Fibroblast of lung (primary cell): Measurements from ENCODE around the gene EEF1B2. TPM values are rescaled to one million over a fixed set of nuclear protein-coding genes. Genes with fewer than 3 reads are reported as not detected.

ENCODE experiments used
- DNase-seq, 2 donors: peaks; one replicate each; pipeline versions ENCODE4 v3.0.0 to v3.0.0-alpha.2; 2010; ENCODE audit warnings: low read depth in 2 of 2
- H2AFZ ChIP-seq: 2 replicates; pipeline ENCODE4 v1.5.1; 2012; ENCODE audit warnings: low read length, control low read depth, inconsistent platforms
- H3K27ac ChIP-seq: 2 replicates; pipeline ENCODE4 v1.5.1; 2011; ENCODE audit warnings: low read length, control low read depth; ENCODE audit not compliant: insufficient read depth
- H3K27me3 ChIP-seq: 2 replicates; pipeline ENCODE4 v1.5.1; 2011; ENCODE audit warnings: mild to moderate bottlenecking, low read length; ENCODE audit not compliant: control insufficient read depth, insufficient read depth
- H3K36me3 ChIP-seq: 2 replicates; pipeline ENCODE4 v1.5.1; 2011; ENCODE audit warnings: low read length; ENCODE audit not compliant: control insufficient read depth, insufficient read depth
- H3K4me1 ChIP-seq: 2 replicates; pipeline ENCODE4 v1.5.1; 2011; ENCODE audit warnings: low read length; ENCODE audit not compliant: control insufficient read depth, insufficient read depth; ENCODE audit errors: extremely low read depth
- H3K4me2 ChIP-seq: 2 replicates; pipeline ENCODE4 v1.5.1; 2011; ENCODE audit warnings: low read length, control low read depth; ENCODE audit not compliant: insufficient read depth; ENCODE audit errors: extremely low read depth
- H3K4me3 ChIP-seq, 4 experiments: fragments of 200-600 bp in 1 of 4; sonication (generic) in 1 of 4; replicated peaks in 1 of 4; 2 replicates each; pipeline ENCODE4 v1.5.1; 2011 to 2016; ENCODE audit warnings: low read length in 4 of 4, low read depth in 3 of 4, mild to moderate bottlenecking in 3 of 4, control low read depth in 2 of 4, inconsistent platforms in 1 of 4, mixed read lengths in 1 of 4; ENCODE audit not compliant: insufficient read depth in 1 of 4; ENCODE audit errors: control extremely low read depth in 1 of 4
- H3K79me2 ChIP-seq: 2 replicates; pipeline ENCODE4 v1.5.1; 2012; ENCODE audit warnings: mild to moderate bottlenecking, low read length, inconsistent platforms; ENCODE audit not compliant: control insufficient read depth, insufficient read depth
- H3K9ac ChIP-seq: 2 replicates; pipeline ENCODE4 v1.5.1; 2011; ENCODE audit warnings: mild to moderate bottlenecking, low read length, control low read depth; ENCODE audit not compliant: insufficient read depth
- H3K9me3 ChIP-seq: 2 replicates; pipeline ENCODE4 v1.5.1; 2012; ENCODE audit warnings: low read depth, low read length; ENCODE audit not compliant: control insufficient read depth, insufficient read depth
- H4K20me1 ChIP-seq: 2 replicates; pipeline ENCODE4 v1.5.1; 2011; ENCODE audit warnings: low read length; ENCODE audit not compliant: control insufficient read depth, insufficient read depth; ENCODE audit errors: extremely low read depth
- CTCF ChIP-seq, 2 donors: IDR thresholded peaks in 1 of 2; conservative IDR thresholded peaks in 1 of 2; 1 replicate in 1 of 2; 2 replicates in 1 of 2; pipeline ENCODE4 v1.5.1; 2011 to 2012; ENCODE audit warnings: low read length in 2 of 2, control low read depth in 1 of 2, inconsistent platforms in 1 of 2, low read depth in 1 of 2, mild to moderate bottlenecking in 1 of 2
- EZH2 ChIP-seq: IDR thresholded peaks from 2 replicates; pipeline ENCODE4 v1.5.1; 2012; ENCODE audit warnings: low read length, control low read depth, mild to moderate bottlenecking; ENCODE audit errors: missing control alignments
- polyA plus RNA-seq, 2 donors: library from polyadenylated mRNA; depleted of rRNA in 1 of 2; stranded (reverse) in 1 of 2; unstranded in 1 of 2; fragments of >200 nt; gene quantifications; 2 replicates each; pipeline ENCODE4 v1.2.1, GENCODE V29; 2011 to 2012; ENCODE audit warnings: missing spikeins in 1 of 2
- total RNA-seq: library from RNA; depleted of rRNA; stranded (reverse); fragments of >200 nt; gene quantifications from 2 replicates; pipeline ENCODE4 v1.2.1, GENCODE V29; 2014

The EEF1B2 gene
- total and polyA plus RNA-seq, 2 donors (not counting 1 experiment from before 2014, with no cell fraction given) = 439 to 984 TPM

DNA sequence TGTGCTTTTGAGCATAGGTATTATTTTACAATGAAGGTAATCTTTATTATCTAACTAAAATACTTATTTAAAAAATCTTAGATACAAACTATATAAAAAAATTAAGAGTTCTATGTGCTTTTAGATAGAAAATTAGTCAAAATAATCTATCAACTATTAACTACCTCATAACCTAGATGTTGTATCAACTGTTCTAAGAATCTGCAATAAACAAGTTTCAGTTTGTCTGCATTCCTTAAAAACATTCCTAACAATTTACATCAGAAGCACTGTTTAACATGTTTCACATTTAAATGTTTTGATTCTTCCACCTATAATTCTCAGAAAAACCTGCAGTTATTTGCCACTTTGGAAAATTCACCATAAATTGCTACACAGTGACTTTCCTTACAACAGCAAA lies 33.8 kb upstream of the EEF1B2 start:
- Histone ChIP-seq H3K4me3 (no peak overlapping the region), H3K27me3 (no peaks in the 10 kb centered on the region), H3K27ac (no peak overlapping the region), H3K4me1 (no peaks in the 10 kb centered on the region), H3K9me3 (no peaks in the 10 kb centered on the region), H3K9ac (no peak overlapping the region), H3K4me2 (no peak overlapping the region), H3K79me2 (no peaks in the 10 kb centered on the region), H2AFZ (no peak overlapping the region), H4K20me1 (no peaks in the 10 kb centered on the region), H3K36me3 (peaks cover 6% of the 10 kb centered on the region)
- DNase-seq = no peak
- TF ChIP-seq CTCF (conservative IDR thresholded peaks at IDR 0.05 in 1 of 2, IDR thresholded peaks at IDR 0.05 in 1 of 2; ENCODE audit: low read depth in 1 of 2, low read length in 2 of 2) = no peak
- TF ChIP-seq EZH2 = no peak

DNA sequence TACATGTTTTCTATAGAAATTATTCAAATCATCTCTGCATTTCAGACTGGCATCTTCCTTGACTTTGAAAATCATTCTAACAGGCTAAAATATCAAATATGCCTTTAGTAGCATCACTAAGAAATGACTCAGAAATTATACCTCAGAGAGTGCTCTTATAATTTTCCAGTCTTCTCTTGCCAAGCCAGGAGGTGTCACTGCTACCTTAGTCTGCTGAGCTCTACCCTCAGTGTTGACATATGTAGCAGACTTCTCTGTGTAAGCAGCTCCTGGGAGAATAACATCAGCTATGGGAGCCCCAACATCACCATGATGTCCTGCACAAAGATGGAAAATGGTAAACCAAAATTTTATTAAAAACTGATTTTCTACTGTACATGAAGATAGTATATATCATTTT lies 32.0 kb upstream of the EEF1B2 start:
- Histone ChIP-seq H3K9ac (no peak overlapping the region), H3K27me3 (no peaks in the 10 kb centered on the region), H3K36me3 (peaks cover 6% of the 10 kb centered on the region), H4K20me1 (no peaks in the 10 kb centered on the region), H3K9me3 (no peaks in the 10 kb centered on the region), H3K4me1 (no peaks in the 10 kb centered on the region), H3K27ac (no peak overlapping the region), H2AFZ (no peak overlapping the region), H3K79me2 (no peaks in the 10 kb centered on the region), H3K4me2 (no peak overlapping the region), H3K4me3 (no peak overlapping the region)
- TF ChIP-seq CTCF (conservative IDR thresholded peaks at IDR 0.05 in 1 of 2, IDR thresholded peaks at IDR 0.05 in 1 of 2; ENCODE audit: low read depth in 1 of 2, low read length in 2 of 2) (no peak), EZH2 (no peak)
- DNase-seq = no peak

DNA sequence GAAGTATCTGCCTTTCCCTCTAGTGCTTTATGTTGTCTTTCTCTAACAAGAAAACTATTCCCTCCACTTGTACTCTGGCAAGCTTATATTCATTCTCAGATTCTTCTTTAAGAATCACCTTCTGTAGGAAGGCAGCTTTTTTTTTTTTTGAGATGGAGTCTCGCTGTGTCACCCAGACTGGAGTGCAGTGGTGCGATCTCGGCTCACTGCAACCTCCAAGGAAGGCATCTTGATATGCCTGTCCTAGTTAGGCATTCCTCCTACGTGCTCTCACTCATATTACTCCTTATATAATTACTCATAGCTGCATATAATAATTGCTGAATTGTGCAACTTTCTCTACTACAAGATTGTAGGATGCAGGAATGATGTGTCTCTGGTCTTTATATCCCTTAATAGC lies 16.2 kb upstream of the EEF1B2 start:
- no peaks in the 10 kb centered on the region for H3K9me3 ChIP-seq
- no peak overlapping the region for H3K27ac ChIP-seq
- no peak overlapping the region for H3K9ac ChIP-seq
- no peaks in the 10 kb centered on the region for H3K27me3 ChIP-seq
- peaks cover 10% of the 10 kb centered on the region for H3K36me3 ChIP-seq
- H2AFZ ChIP-seq = no peak overlapping the region
- TF ChIP-seq CTCF (conservative IDR thresholded peaks at IDR 0.05 in 1 of 2, IDR thresholded peaks at IDR 0.05 in 1 of 2; ENCODE audit: low read depth in 1 of 2, low read length in 2 of 2) = no peak
- no peak for TF ChIP-seq EZH2
- H4K20me1 ChIP-seq = no peaks in the 10 kb centered on the region
- H3K79me2 ChIP-seq = no peaks in the 10 kb centered on the region
- H3K4me1 ChIP-seq = no peaks in the 10 kb centered on the region
- DNase-seq = no peak
- no peak overlapping the region for H3K4me3 ChIP-seq
- H3K4me2 ChIP-seq = no peak overlapping the region
